ENCODE measurements around the gene LIPA.

- TF ChIP-seq CTCF (IDR thresholded peaks at IDR 0.05) (no peak), POLR2A (IDR thresholded peaks at IDR 0.05) (no peak), EP300 (IDR thresholded peaks at IDR 0.05) (no peak)
Observed at GRCh38 chr10:89296220-89296648, 44.7 kb upstream of the LIPA start.
